CD4-positive, alpha-beta T cell treated with Interleukin-6 for 4 hours (primary cell): ENCODE measurements around the gene COL23A1.

ENCODE experiments used
- DNase-seq: peaks from one replicate; pipeline ENCODE4 v3.0.0-alpha.2; 2020; ENCODE audit warnings: mixed read lengths

The COL23A1 gene

GRCh38 chr5:178351221-178352034 is 238.8 kb downstream of the COL23A1 start:
- DNase-seq: no peak

GRCh38 chr5:178350361-178351220 is 239.6 kb downstream of the COL23A1 start:
- DNase-seq: no peak

GRCh38 chr5:178349625-178350353 is 240.4 kb downstream of the COL23A1 start:
- no peak for DNase-seq

- no peak for DNase-seq
Observed at GRCh38 chr5:178349075-178349511, 241.1 kb downstream of the COL23A1 start.

- DNase-seq: no peak
Observed at GRCh38 chr5:178348356-178349074, 241.7 kb downstream of the COL23A1 start.

- DNase-seq: no peak
Observed at GRCh38 chr5:178347956-178348355, 242.2 kb downstream of the COL23A1 start.

- no peak for DNase-seq
Observed at GRCh38 chr5:178346607-178347334, 243.4 kb downstream of the COL23A1 start.

- no peak for DNase-seq
Observed at GRCh38 chr5:178343306-178343705, 246.9 kb downstream of the COL23A1 start.

GRCh38 chr5:178341851-178342140 is 248.4 kb downstream of the COL23A1 start:
- DNase-seq: no peak

- no peak for DNase-seq
Observed at GRCh38 chr5:178341091-178341850, 248.9 kb downstream of the COL23A1 start.

- DNase-seq: no peak
Observed at GRCh38 chr5:178340637-178341036, 249.6 kb downstream of the COL23A1 start.

- no peak for DNase-seq
Observed at GRCh38 chr5:178340187-178340586, 250.0 kb downstream of the COL23A1 start.

GRCh38 chr5:178339272-178339671 is 250.9 kb downstream of the COL23A1 start:
- DNase-seq: no peak

GRCh38 chr5:178338750-178339144 is 251.4 kb downstream of the COL23A1 start:
- DNase-seq: no peak

- no peak for DNase-seq
Observed at GRCh38 chr5:178338126-178338749, 252.0 kb downstream of the COL23A1 start.

- DNase-seq: no peak
Observed at GRCh38 chr5:178337334-178337741, 252.9 kb downstream of the COL23A1 start.

- no peak for DNase-seq
Observed at GRCh38 chr5:178336889-178337288, 253.3 kb downstream of the COL23A1 start.

GRCh38 chr5:178335302-178336030 is 254.7 kb downstream of the COL23A1 start:
- DNase-seq: no peak

GRCh38 chr5:178334861-178335260 is 255.3 kb downstream of the COL23A1 start:
- DNase-seq: no peak
